GM21619 (cell line): Measurements from ENCODE around the gene MTERF4.

Experiments used
- ATAC-seq: cut with Tn5 transposase; IDR thresholded peaks from one replicate; pipeline ENCODE4 v1.9.1; 2021; ENCODE audit not compliant: unreplicated experiment

Gene MTERF4

GRCh38 chr2:241052677-241053360, 49.3 kb downstream of the MTERF4 start:
- no peak for ATAC-seq

DNA sequence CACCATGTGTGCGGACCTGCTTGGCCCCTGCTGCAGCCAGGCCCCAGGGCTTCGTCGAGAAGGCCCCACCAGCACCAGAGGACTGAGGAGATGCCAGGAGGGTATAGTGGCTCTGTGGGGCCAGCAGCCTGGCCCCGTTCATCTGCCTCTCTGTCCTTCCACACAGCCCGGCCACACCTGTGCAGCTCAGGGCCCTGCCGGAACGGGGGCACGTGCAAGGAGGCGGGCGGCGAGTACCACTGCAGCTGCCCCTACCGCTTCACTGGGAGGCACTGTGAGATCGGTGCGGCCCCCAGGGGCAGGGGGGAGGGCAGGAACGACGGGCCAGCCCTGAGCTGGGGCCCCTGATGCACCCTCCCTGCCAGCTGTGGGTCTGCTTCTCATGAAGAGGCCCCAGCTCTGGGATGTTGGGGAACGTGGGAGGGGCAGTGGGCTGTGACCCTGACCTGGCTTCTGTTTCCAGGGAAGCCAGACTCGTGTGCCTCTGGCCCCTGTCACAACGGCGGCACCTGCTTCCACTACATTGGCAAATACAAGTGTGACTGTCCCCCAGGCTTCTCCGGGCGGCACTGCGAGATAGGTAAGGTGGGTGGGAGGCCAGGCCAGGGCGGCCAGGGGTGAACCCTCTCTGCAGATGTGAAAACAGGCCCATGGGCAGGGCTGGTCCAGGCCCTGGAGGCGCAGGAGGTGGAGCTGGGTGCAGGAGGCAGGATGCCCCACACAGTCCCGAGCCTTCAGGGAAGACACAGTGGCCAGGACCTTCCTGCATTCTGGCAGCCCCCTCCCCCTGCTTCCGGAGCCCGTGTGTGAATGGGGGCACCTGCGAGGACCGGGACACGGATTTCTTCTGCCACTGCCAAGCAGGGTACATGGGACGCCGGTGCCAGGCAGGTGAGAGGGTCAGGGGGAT, 50.3 kb downstream of the MTERF4 start:
- ATAC-seq, result no peak

DNA sequence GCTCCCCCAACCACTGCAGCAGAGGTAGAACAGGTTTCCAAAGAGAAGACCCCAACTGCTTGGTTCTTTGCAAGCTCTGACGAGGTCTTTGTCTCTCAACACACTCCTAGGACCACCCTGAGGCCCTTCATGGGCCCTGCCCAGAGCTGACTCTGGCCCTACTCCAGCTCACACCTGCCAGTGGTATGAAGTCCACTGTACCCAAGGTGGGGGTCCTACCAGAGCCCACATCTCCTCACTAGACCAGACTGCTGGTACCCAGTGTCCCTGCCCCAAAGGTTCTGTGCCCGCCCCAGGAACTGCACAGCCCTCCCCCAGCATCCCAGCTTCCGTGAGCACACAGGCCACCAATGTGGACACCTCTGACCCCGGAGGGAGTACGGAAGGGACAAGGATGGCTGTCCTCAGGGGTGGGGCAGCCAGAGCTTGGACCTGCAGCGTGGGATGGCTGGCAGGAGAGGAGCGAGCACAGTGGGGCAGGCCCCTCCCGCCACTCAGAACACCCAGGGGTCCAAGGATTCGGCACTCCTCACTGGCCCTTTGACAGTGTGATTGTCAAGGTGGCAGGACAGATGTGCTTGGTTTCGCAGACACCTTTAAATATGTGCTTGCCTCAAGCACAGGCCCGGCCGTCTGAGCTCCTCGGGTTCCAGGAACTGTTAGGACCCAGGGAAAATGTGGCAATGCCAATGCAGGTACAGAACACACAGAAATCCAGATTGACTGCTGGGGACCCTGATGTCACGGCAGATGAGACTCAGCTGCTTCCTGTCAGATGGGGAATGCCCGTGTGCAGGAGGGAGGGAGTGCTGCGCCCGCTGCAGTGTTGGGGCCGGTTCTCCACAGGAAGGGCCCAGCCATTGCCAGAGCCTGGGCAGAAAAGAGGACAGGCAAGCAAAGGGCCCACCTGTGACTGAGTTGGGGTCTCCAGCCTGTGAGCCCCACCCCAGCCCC, 51.2 kb downstream of the MTERF4 start:
- no peak for ATAC-seq

DNA sequence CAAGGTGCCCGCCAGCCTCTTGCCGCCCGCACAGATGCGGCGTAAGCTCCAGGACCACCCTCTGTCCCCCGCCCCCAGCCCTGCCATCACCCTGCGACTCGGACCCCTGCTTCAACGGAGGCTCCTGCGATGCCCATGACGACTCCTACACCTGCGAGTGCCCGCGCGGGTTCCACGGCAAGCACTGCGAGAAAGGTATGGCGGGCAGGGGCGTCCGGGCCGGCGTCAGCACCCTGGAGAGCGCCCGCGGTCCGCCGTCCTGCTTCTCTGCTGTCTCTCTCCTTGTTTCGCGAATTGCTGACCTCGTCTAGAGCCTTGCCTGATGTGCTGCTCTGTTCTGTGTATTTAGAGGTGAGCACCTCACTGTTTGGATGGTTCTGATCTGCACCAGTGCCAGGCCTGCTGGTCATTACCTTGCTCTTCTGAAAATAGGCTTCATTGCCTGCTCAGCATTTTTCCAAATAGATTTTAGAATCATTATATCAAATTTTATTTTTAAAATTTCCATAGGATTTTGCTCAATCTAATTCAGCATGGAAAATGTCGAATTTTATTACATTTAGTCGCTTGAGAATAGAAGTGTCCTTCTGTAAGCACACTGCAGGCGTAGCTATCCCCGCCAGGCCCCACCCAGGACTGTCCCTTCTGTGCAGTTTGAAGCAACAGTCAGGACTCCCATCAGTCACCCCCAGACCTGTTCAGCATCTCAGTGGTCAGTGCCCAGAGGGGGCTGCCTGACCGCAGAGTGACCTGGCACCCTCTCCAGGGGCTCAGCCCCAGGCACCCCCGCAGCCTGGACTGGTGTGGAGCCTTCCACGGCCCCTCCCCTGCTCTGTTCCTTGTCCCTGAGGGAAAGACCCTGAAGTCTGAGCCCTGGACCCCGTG, 52.1 kb downstream of the MTERF4 start:
- no peak for ATAC-seq

GRCh38 chr2:241048949-241049343, 53.1 kb downstream of the MTERF4 start:
- no peak for ATAC-seq

- no peak for ATAC-seq
Observed at GRCh38 chr2:241048149-241048948, 53.7 kb downstream of the MTERF4 start.

DNA sequence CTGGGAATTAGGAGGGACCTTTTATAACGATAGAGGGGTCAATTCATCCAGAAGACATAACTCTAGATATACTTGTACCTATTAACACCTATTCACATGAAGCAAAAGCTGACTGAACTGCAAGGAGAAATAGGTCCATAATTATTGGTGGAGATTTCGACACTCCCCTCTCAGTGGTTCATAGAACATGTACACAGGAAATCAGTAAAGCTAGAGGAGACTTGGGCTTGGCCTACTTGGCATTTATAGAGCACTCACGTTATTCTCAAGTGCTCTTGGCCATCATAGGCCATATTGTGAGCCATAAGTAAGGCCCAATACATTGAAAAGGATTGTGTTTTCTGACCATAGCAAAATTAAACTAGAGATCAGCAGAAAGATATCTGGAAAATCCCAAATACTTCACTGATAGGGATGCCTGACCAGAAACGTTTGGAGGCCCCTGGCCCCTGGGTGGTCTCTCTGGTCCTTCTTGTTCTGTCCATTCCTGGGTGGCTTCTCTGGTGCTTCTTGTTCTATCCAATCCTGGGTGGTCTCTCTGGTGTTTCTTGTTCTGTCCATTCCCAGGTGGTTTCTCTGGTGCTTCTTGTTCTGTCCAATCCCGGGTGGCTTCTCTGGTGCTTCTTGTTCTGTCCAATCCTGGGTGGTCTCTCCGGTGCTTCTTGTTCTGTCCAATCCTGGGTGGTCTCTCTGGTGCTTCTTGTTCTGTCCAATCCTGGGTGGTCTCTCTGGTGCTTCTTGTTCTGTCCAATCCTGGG, 54.7 kb downstream of the MTERF4 start:
- ATAC-seq, result no peak
